ENCODE results near the gene DHX36.

DHX36 gene

DNA sequence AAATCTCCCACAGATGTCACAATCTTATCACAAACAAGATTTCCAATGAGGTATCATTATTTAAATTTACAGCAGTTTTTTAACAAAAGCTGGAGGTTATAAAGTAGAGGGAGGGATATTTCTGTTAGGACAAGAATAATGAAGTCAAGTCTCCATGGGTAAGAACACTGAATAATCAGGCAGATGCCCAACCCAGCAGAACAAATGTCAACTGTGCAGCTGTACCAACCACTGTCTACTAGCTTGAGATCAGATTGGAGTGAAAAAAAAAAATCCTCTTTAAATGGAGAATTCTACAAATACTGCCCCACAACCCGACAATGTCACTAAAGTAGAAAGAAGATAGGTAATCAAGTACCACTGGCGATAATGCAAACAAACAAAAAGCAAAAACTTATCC, 30.3 kb downstream of the DHX36 start:
- DNase-seq (ENCODE audit: low read depth in 2 of 3, low spot score in 2 of 3), result no peak

DNA sequence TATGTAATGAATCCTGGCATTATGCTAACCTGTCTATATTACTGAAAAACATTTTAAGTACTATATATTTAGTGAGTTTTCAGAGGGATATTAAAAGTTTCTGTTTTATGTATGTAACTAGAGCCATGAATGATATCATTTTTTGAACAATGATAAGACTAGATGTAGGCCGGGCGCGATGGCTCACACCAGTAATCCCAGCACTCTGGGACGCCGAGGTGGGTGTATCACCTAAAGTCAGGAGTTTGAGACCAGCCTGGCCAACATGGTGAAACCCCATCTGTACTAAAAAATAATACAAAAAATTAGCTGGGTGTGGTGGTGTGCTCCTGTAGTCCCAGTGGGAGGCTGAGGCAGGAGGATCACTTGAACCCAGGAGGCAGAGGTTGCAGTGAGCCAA, 34.1 kb downstream of the DHX36 start:
- no peak for DNase-seq (ENCODE audit: low read depth in 2 of 3, low spot score in 2 of 3)

DNA sequence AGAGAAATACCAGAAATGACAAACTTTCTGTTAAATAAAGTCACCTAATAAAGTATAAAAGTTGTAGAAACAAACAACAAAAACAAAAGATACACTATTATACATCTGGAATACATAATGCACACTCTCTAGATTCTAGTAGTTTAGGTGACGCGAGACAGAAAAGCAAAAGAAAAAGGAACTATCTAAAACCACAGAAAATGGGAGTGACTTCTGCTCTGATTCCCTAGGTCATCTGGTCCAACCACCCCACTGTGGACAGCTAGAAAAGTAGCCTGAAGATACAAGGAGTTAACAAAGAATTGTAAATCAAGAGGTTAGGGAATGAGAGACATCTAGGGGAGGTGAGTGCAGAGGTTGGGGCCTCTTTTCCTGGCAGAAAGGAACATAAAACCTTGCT, 39.1 kb downstream of the DHX36 start:
- DNase-seq (ENCODE audit: low read depth in 2 of 3, low spot score in 2 of 3), result no peak

DNA sequence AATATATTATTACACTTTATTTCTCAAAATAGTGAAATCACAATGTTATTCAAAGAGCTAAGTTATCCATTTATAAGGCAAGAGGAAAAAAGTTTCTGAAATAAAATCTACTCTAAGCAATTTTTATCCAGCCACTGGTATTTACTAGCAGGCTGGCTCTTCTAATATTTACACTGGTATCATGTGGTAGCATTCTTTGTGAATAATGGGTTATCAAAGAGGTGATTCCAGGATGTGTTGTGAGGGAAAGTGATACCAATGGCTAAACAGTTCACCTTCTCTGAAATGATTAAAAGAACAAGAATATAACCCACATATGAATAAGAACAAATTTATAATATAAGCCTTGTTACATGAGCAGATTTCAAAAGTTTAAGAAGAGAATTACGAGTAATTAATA, 44.1 kb downstream of the DHX36 start:
- no peak for DNase-seq (ENCODE audit: low read depth in 2 of 3, low spot score in 2 of 3)

DNA sequence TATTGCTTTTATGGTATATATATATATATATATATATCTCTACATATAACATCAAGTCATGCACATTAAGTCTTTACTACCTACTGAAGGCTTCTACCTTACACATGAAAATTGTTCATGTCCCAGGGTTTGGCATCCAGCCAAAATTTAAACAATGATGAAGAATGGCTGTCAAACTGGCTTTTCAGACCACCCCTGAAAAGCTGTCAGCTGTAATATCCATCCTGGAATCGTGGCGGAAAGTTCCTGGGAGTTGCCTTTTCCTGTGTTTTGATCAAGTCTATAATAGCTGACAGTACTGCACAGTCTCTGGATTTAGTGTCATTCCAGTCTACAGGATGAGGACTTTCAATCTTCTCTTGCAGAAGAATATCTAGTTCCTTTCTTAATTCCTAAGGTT, 48.3 kb downstream of the DHX36 start:
- no peak for DNase-seq (ENCODE audit: low read depth in 2 of 3, low spot score in 2 of 3)

DNA sequence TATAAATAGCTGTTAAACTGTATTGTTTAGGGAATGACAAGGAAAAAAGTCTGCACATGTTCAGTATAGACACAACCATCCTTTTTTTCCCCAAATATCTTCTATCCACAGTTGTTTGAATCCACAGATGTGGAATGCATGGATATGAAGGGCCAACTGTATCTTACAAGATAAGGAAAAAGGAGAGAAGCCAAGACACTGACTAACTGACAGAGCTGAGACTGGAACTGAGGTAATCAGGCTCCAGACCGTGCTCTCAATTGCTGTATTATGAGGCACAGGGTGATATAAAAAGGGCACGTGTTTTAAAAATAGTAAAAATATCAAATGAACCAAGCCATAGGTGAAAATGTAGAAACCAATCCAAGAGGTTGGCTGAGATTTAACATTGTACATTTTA, 49.0 kb downstream of the DHX36 start:
- no peak for DNase-seq (ENCODE audit: low read depth in 2 of 3, low spot score in 2 of 3)

DNA sequence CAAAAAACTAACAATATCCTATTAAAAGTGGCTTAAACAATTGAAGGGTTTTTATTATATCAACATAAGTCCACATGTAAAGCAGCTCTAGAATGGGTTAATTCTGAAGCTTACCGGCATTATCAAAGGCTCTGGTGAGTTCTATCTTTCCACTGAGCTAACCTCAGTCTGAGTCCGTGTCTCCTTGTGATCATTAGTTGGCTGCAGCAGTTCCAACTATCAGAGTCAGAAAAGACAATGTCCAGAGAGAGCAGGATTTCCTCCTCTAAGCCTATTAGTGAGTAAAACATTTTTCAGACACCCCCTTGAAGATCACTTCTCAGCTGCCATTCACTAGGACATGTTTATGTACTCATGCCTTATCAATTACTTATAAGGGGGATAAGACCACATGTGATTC, 49.9 kb downstream of the DHX36 start:
- DNase-seq (ENCODE audit: low read depth in 2 of 3, low spot score in 2 of 3), result no peak

DNA sequence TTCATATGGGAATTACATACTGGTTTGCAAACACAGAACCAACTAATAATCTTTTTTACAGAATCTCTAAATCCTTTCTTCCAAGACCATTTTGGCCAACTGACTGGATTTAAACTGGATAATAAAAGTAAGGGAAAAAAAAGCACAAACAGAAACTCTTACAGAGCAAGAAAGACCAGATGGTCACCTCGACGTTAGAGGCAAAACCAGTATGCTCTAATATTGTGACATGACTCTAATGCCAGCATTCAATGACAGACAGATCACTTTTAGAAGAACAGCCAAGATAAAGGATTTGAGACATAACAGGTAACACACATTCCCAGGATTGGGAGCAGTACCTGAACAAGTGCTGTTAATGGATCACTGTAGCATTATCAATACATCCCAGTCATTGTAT, 50.9 kb downstream of the DHX36 start:
- DNase-seq (ENCODE audit: low read depth in 2 of 3, low spot score in 2 of 3), result no peak

DNA sequence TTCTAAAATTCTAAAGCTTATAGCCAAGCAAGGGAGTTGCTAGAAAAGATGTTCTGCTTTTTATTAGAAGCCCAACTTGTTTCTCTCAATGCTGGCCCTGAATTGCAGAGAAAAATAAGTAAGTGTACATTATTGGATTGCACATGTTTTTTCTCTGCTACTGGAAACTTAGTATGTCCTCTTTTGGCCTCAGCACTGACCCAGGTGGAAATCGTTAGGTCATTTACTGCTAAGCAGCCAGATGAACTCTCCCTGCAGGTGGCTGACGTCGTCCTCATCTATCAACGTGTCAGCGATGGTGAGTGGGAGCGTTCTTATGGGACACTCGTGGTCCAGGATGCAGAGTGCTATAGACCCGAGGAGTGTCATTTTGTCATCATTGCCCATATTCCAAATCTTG, 69.8 kb downstream of the DHX36 start:
- DNase-seq (ENCODE audit: low read depth in 2 of 3, low spot score in 2 of 3), result no peak

DNA sequence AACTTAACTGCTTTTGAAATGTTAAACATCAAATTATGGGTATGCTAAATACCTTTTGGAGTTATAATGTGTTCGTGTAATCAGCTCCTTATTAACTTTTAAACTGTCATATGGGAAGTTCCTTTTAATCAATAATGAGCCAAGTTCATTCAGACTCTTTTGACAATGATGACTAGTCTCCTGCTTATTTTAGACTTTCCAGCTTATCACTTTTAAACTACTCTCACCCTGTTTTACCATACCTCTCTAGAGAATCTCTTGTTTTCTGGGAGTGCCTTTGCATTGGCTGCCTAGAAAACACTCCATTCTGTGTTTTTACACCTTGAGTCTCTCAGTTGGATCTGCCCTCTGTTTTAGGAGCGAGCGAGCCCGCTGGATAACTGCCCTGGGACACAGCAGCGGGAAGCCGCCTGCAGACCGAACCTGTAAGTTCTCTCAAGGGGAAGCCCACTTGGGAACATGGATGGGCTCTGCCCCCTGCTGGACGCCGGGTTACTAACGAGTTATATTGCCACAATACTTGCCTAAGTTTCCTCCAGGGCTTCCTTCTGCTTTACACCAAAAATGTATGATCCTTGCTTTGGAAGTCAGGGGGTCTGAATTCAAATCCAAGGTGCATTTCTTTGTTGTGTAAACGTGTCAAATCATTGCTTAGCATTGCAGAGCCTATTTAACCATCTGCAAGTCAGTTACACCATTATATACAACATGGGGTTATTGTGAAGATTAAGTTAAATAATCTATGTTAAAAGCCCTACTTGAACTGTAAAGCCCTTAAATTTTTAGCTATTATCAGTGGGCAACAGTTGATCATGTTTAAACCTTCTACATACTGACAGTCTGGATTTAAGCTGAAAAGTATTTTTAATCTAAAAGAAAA, 71.3 kb downstream of the DHX36 start:
- peak; percentile 25 to 47 (median 44) for DNase-seq (ENCODE audit: low read depth in 2 of 3, low spot score in 2 of 3)

DNA sequence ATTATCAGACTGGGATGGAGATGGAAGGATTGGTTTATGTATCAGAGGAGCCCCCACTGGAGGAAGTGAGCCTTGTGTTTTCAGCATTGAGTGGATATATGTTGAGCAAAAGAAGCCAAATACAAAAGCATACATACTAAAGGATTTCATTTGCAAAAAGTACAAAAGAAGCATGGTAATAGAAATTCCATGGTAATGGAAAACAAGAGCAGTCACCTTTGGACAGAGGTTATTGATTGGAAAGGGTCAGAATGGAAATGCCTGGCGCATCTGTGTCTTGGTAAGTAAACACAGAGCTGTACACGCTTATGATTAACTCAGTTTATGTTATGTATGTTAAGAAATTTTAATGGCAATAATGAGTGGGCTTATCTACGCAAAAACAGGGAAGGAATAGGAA, 72.7 kb downstream of the DHX36 start:
- DNase-seq (ENCODE audit: low read depth in 2 of 3, low spot score in 2 of 3), result no peak

DNA sequence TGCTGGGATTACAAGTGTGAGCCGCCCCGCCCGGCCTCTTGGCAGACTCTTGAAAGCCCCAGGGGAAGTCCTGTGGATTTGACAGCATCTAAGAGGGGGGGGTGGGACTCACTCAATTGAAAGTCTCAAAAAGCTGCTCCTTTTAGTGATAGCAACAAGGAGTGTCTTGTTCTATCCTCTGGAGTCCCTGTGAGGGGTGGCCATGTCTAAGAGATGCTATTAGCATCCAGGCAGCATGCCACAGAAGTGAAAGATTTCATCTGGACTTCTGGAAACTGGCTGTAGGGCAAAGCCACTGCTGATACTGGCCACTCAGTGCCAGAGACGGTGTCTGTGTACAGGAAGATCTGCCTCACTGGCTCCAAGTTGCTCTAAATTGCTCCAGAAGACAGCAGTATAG, 74.0 kb downstream of the DHX36 start:
- no peak for DNase-seq (ENCODE audit: low read depth in 2 of 3, low spot score in 2 of 3)

DNA sequence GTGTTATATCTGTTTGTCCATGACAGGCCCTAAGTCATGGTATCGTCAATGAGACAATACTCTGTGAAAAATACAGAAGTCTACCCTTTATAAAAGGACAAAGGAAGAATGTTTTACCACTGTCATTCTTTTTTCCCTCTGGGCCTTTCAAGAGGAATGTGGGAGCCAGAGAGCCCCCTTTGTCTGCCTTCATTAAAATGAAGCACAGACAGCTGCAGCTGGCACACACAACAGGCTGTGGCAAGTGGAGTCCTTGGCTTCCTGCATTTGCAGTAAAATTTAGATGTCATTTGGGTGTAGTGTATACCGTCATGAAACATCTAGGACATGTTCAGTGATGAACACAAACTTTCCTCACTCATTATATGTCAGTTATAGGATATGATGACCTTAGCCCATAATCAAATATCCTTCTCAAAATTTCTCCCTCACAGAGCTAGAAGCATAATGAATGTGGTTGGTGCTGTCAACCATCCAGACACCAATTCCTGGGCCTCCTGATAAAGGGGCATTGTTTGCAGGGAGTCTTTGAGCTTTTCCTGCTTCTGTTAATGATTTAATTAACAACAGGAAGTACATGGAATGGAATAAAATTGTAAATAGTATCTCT, 76.4 kb downstream of the DHX36 start:
- no peak for DNase-seq (ENCODE audit: low read depth in 2 of 3, low spot score in 2 of 3)

DNA sequence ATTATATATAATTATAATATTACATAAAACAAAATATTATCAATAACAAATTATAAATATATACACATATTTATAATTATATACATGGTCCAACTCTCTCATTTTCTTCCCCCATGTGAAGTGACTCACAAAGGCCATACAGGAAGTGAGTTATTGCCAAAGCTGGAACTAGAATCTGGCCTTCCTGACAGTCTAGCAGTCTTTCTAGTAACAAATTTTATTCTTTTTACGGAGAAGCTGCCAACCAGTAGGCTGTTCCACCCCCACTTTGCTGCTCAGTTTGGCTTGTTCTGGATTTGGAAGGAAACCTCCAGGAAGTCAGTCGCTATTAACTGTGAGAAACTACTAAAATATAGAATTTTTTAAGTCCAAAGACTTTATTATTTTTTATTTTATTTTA, 79.6 kb downstream of the DHX36 start:
- DNase-seq (ENCODE audit: low read depth in 2 of 3, low spot score in 2 of 3), result no peak

DNA sequence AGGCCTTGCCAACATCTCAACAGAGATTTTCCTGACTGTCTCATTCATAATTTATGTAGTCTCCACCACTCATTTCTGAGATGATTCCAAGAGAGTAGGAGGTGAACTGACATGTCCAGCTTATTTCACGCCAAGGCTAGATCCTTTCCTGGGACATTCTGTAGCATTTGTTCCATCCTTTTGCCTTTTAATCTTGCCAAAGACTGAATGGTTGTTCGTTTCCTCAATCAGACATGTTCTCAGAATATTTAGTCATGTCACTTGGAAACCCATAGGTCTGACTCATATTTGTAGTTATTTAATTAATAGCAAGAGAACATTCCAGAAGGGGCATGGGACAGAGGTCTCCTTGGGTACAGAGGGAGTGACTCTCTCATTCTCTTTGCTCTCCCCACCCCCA, 80.9 kb downstream of the DHX36 start:
- DNase-seq (ENCODE audit: low read depth in 2 of 3, low spot score in 2 of 3), result no peak

DNA sequence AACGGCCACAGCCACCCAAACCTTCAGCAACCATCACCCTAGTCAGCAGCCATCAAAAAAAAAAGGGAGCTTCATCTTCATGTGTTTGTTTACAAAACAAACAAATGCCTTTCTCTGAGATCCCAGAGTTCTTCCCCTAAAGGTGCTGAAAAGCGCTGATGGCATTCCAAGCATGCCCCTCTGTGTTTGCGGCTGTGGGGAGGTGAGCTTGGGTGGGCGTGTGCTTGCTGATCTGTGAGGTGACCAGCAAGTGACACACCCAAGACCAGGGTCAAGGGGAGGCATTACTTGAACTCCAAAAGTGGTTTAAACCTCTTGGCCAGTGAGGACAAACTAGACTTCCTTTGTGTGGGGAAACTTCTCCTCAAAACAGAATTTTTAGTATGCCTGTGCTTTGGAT, 81.5 kb downstream of the DHX36 start:
- no peak for DNase-seq (ENCODE audit: low read depth in 2 of 3, low spot score in 2 of 3)

DNA sequence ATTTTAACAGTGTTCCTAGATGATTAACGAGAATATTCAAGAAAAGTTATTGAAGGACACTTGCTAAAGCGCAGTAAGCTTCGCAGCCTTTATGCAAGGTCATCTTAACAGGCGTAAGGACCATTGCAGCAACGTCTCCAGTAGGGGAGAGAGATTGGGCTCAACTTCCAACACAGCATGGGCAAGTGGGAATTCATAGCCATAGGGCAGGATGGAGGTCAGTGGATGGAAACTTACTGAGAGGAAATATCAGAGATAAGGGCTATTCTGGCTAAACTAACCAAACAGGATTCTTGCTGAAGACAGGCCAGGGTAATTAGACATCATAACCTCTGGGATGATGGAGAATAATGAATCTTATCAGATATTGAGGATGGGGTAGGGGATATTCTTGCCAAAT, 82.8 kb downstream of the DHX36 start:
- DNase-seq (ENCODE audit: low read depth in 2 of 3, low spot score in 2 of 3), result no peak

DNA sequence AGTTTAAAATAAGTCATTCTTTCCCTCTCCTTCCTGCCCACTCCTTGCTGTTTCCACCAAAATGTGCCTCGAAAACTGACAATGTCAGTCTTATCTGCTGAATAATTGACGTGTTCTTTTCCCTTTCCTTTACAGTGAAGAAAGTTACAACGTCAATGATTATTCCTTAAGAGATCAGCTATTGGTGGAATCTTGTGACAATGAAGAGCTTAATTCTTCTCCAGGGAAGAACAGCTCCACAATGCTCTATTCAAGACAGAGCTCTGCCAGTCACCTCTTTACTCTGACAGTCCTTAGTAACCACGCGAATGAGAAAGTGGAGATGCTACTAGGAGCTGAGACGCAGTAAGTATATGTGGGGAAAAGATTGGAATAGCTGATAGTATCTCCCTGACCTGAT, 84.1 kb downstream of the DHX36 start:
- no peak for DNase-seq (ENCODE audit: low read depth in 2 of 3, low spot score in 2 of 3)

DNA sequence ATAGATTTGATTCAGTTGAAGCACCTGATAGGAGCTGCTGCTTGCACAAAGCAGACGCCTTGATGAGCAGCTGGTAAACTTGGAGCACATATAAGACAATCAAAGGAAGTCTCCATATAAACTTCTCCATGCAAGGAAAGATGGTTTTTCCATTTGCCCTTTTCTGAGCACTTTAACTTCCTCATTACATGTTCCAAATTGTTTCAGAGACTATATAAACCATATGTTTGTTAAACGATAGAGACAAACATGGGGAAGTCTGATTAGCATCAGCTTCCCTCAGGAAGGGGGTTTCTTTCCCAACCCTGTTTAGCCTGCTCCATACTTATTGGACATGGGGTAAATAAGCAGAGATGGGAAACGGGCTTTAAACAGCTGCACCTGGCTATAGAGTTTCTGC, 88.0 kb downstream of the DHX36 start:
- no peak for DNase-seq (ENCODE audit: low read depth in 2 of 3, low spot score in 2 of 3)

DNA sequence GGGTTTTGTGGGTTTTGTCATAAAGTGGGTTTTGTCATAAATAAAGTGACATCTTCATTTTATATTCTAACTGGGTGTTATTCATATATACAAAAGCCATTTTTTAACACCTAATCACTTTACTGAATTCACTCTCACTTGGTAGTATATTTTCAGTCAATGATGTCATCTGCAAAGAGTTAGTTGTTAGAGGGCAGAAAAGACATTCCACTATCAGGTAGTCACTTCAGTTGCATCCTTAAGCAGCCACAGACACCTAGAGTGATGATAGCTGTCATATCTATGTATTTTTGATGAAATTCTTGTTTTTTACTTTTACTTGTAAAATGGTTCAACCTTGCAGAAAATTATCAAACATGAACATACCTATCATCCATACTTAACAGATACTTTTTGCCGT, 89.0 kb downstream of the DHX36 start:
- DNase-seq (ENCODE audit: low read depth in 2 of 3, low spot score in 2 of 3), result no peak

DNA sequence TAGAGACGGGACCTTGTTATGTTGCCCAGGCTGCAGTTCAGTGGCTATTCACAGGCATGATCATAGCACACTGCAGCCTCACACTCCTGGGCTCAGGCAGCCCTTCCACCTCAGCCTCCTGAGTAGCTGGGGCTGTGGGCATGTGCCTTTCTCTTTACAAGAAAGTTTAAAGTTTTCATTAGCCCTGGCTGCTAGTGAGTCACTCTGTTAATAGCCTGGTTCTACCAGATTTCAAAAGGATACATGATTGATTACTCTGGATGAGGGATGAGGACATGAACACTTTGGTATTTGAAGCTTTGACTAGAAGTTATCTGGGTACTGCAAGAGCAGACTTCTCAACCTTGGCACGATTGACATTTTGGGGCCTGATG, 95.1 kb downstream of the DHX36 start:
- no peak for DNase-seq (ENCODE audit: low read depth in 2 of 3, low spot score in 2 of 3)

DNA sequence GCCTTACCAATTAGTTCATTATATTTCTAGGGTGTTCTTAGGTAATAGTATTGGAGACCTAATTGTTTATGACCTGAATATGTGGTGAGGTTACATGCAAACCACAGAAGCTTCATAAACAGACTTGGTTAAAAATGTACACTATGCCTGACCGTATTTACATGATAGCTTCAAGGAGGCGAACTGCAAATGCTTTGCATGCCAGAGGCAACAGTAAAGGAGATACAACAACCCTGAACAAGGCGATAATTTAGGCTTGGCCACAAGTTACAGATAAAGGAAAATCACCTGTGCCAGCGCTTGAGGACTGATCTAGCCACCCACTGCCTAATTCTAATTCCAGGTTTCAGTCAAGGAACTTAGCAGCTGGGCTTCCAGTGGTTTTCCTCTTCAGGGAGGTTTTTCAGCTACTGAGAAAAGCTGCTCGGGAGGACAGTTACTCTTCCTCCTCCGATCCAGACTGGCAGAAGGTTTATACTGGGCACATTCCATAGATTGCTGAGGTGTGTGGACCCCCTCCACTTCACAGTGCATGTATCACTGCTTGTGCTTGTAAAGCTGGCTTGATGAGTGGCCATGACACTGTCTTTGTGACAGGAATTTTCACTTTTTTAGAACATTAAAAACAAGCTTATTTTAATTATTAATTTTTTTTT, 95.6 kb downstream of the DHX36 start:
- no peak for DNase-seq (ENCODE audit: low read depth in 2 of 3, low spot score in 2 of 3)

DNA sequence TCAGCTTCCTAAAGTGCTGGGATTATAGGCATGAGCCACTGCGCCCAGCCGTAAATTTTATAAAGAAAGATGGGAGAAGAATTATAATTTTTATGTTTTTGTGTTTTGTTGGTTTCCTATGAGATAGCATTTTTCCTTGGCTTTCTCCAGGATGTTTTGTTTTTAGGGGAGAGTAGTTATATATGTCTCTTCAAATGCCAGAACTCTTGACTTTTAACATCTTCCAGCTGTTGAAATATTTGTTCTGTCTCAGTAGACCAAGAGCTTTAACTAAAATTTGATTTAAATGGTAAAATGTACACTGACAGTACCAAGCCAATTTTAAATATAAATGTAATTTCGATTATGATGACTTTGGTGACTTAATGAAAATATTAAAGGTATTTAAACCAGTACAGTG, 96.8 kb downstream of the DHX36 start:
- no peak for DNase-seq (ENCODE audit: low read depth in 2 of 3, low spot score in 2 of 3)
